ENCODE data around the gene SCN1B. TPM values are rescaled to one million over a fixed set of nuclear protein-coding genes. Genes with fewer than 3 reads are reported as not detected.

The SCN1B gene
- total and polyA plus RNA-seq, 2 of the 13 experiments (the other 11 are each of a cell fraction or from before 2014, with no cell fraction given), result 2.7 to 20.1 TPM

DNA sequence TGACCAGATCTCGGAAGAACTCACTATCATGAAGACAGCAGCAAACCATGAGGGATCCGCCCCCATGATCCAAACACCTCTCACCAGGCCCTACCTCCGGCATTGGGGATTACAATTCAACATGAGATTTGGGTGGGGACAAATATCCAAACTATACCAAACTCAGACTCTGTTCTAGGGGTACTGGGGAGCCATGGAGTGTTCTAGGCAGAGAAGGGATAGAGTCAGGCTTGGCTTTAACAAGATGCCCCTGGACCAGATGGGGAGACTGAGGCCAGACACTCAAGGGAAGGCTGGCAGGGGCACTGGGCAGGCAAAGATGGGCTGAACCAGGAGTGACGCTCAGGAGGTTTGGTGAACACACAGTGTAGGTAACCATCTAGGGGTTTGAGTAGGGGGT is 11.9 kb upstream of the SCN1B start:
- no peak for ATAC-seq
- DNase-seq (ENCODE audit: low spot score), result no peak
- Histone ChIP-seq H2AFZ (ENCODE audit: low read length) (no peak overlapping the region), H3K27me3 (ENCODE audit: control insufficient read depth in 1 of 2, insufficient read depth in 2 of 2, low read length in 2 of 2) (no peaks in the 10 kb centered on the region), H4K20me1 (ENCODE audit: insufficient read depth, low read length) (0 out of 2 replicates have a peak, but pooled peaks cover 15% of the 10 kb centered on the region), H3K9me3 (ENCODE audit: low read length) (no peaks in the 10 kb centered on the region), H3K4me2 (ENCODE audit: low read depth, low read length) (no peak overlapping the region), H3K79me2 (ENCODE audit: insufficient read depth, low read length) (no peaks in the 10 kb centered on the region), H3K36me3 (replicated peaks in 1 of 2; ENCODE audit: control insufficient read depth in 1 of 2, insufficient read depth in 2 of 2, low read length in 2 of 2) (peaks cover 32 to 81% of the 10 kb centered on the region in 2 experiments), H3K27ac (ENCODE audit: extremely low read length, insufficient read depth, low read length) (no peak overlapping the region), H3K4me3 (replicated peaks in 1 of 3; ENCODE audit: insufficient read depth in 1 of 3, low read depth in 2 of 3, low read length in 3 of 3) (no peak overlapping the region), H3K4me1 (ENCODE audit: insufficient read depth, low read length) (no peaks in the 10 kb centered on the region), H3K9ac (ENCODE audit: insufficient read depth, low read depth, low read length) (no peak overlapping the region)
- 97% methylated on average over 4 of the region's 4 CpGs for WGBS (ENCODE audit: low lambda C conversion rate)
- no TSS peak for BruUV-seq (replicated peaks)
- intact Hi-C loops (cut with micrococcal nuclease; ENCODE audit: unreplicated experiment), result no loop called here
- ChIA-PET POLR2A (no interaction called here), CTCF (ENCODE audit: low intra/inter-chr PET ratio, low total read pairs) (no interaction called here)
- no peak for FAIRE-seq
- in situ Hi-C loops (cut with HindIII; ENCODE audit: extremely low pct_ligation_motif_present, low pct_unique_long_range_greater_than_20kb), result no loop called here
- no peak for TF ChIP-seq ZNF605 (CRISPR knock-in tag; IDR thresholded peaks at IDR 0.05)
- TF ChIP-seq FOXA3 (CRISPR knock-in tag; IDR thresholded peaks at IDR 0.05), result no peak
- no peak for TF ChIP-seq KLF16 (CRISPR knock-in tag; IDR thresholded peaks at IDR 0.05)
- TF ChIP-seq HNF4A (CRISPR knock-in tag; IDR thresholded peaks at IDR 0.05), result no peak

GRCh38 chr19:35019144-35019543 is 11.1 kb upstream of the SCN1B start:
- intact Hi-C loops (cut with micrococcal nuclease; ENCODE audit: unreplicated experiment), result no loop called here
- Histone ChIP-seq H3K9me3 (ENCODE audit: low read length) (no peaks in the 10 kb centered on the region), H3K27me3 (ENCODE audit: control insufficient read depth in 1 of 2, insufficient read depth in 2 of 2, low read length in 2 of 2) (no peaks in the 10 kb centered on the region), H3K4me3 (replicated peaks in 1 of 3; ENCODE audit: insufficient read depth in 1 of 3, low read depth in 2 of 3, low read length in 3 of 3) (no peak overlapping the region), H3K4me1 (ENCODE audit: insufficient read depth, low read length) (no peaks in the 10 kb centered on the region), H3K9ac (ENCODE audit: insufficient read depth, low read depth, low read length) (no peak overlapping the region), H2AFZ (ENCODE audit: low read length) (no peak overlapping the region), H3K4me2 (ENCODE audit: low read depth, low read length) (no peak overlapping the region), H4K20me1 (ENCODE audit: insufficient read depth, low read length) (0 out of 2 replicates have a peak, but pooled peaks cover 15% of the 10 kb centered on the region), H3K36me3 (replicated peaks in 1 of 2; ENCODE audit: control insufficient read depth in 1 of 2, insufficient read depth in 2 of 2, low read length in 2 of 2) (peaks cover 35 to 83% of the 10 kb centered on the region in 2 experiments), H3K79me2 (ENCODE audit: insufficient read depth, low read length) (no peaks in the 10 kb centered on the region), H3K27ac (ENCODE audit: extremely low read length, insufficient read depth, low read length) (no peak overlapping the region)
- peak; percentile 63 for TF ChIP-seq RBFOX2 (IDR thresholded peaks at IDR 0.05; ENCODE audit: low read depth, low read length)
- TF ChIP-seq, protein P1, sequence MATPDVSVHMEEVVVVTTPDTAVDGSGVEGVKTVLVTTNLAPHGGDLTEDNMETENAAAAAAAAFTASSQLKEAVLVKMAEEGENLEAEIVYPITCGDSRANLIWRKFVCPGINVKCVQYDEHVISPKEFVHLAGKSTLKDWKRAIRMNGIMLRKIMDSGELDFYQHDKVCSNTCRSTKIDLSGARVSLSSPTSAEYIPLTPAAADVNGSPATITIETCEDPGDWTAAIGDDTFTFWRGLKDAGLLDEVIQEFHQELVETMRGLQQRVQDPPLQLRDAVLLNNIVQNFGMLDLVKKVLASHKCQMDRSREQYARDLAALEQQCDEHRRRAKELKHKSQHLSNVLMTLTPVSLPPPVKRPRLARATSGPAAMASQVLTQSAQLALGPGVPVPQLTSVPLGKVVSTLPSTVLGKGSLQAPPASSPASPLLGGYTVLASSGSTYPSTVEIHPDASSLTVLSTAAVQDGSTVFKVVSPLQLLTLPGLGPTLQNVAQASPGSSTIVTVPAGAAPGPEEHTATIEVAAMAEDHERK (CRISPR knock-in tag; IDR thresholded peaks at IDR 0.05; ENCODE audit: low read depth), result no peak
- TF ChIP-seq AGO2 (optimal IDR thresholded peaks at IDR 0.05; ENCODE audit: low read depth, low read length), result peak; percentile 45
- BruUV-seq (replicated peaks), result no TSS peak
- no CpG with 5 or more reads among the region's 22 CpGs for WGBS (ENCODE audit: low lambda C conversion rate)
- FAIRE-seq (no peak), DNase-seq (ENCODE audit: low spot score) (no peak), ATAC-seq (no peak)
- POLR2A ChIA-PET, result no interaction called here
- in situ Hi-C loops (cut with HindIII; ENCODE audit: extremely low pct_ligation_motif_present, low pct_unique_long_range_greater_than_20kb), result no loop called here
- CTCF ChIA-PET (ENCODE audit: low intra/inter-chr PET ratio, low total read pairs), result no interaction called here
